HCT116 (cell line): ENCODE data around the gene COG5. TPM values are rescaled to one million over a fixed set of nuclear protein-coding genes. Genes with fewer than 3 reads are reported as not detected.

ENCODE experiments used
- ATAC-seq: fragments of 200-7000 bp; cut with Tn5 transposase; 2 replicates; pipeline ENCODE4 v1.9.1; 2020; ENCODE audit warnings: mild to moderate bottlenecking, moderate library complexity
- BruUV-seq: library from RNA; stranded (reverse); fragments of 400-500 nt; replicated peaks from 2 replicates; lab custom pipeline; 2021; lab: Mats Ljungman, UMichigan
- CTCF ChIA-PET: fragments of 300-600 bp; sonication (Branson Sonifier 250); formaldehyde crosslinking; loops from one replicate; lab custom pipeline; 2021; ENCODE audit warnings: antibody characterized with exemption; lab: Charles Lee
- POLR2A ChIA-PET: fragments of 300-600, 350-600 bp; sonication (Branson Sonifier 250); formaldehyde crosslinking; loops from one replicate; lab custom pipeline; 2021; ENCODE audit warnings: antibody characterized with exemption; lab: Charles Lee
- RAD21 ChIA-PET, 2 experiments: fragments of 300-600 bp; sonication (Branson Sonifier 250); formaldehyde crosslinking; loops; one replicate each; lab custom pipeline; 2023; ENCODE audit warnings: low total read pairs in 2 of 2; ENCODE audit not compliant: uncharacterized antibody in 2 of 2, unreplicated experiment in 2 of 2, low non-redundant PET in 1 of 2; lab: Charles Lee
- DNase-seq: peaks from one replicate; pipeline ENCODE4 v3.0.0-alpha.2; 2010; ENCODE audit warnings: low read depth, low spot score
- H2AFZ ChIP-seq: fragments of 200-600 bp; shearing (Covaris generic), sonication (generic); 2 replicates; pipeline ENCODE4 v1.6.1; 2017; ENCODE audit warnings: low read depth, mixed run types, mixed read lengths, antibody characterized with exemption, low read length; ENCODE audit not compliant: poor library complexity, severe bottlenecking
- H3K27ac ChIP-seq: 2 replicates; pipeline ENCODE4 v1.5.1; 2012; ENCODE audit warnings: low read depth, low read length
- H3K27me3 ChIP-seq: fragments of 200-600 bp; sonication (generic); 2 replicates; pipeline ENCODE4 v1.6.1; 2016; ENCODE audit warnings: mixed run types, low read length, mixed read lengths; ENCODE audit not compliant: insufficient read depth
- H3K36me3 ChIP-seq, 2 experiments: fragments of 200-500 bp in 1 of 2; fragments of 200-600 bp in 1 of 2; sonication (Bioruptor generic) in 1 of 2; sonication (generic) in 1 of 2; 2 replicates each; pipeline versions ENCODE4 v1.5.1 to v1.6.1; 2014 to 2016; ENCODE audit warnings: low read length in 2 of 2, inconsistent platforms in 1 of 2, mixed read lengths in 1 of 2, mixed run types in 1 of 2; ENCODE audit not compliant: insufficient read depth in 2 of 2, control insufficient read depth in 1 of 2
- H3K4me1 ChIP-seq, 2 experiments: fragments of 200-600 bp in 1 of 2; sonication (generic) in 1 of 2; 2 replicates each; pipeline versions ENCODE4 v1.5.1 to v1.6.1; 2012 to 2017; ENCODE audit warnings: low read length in 2 of 2, inconsistent platforms in 1 of 2, mild to moderate bottlenecking in 1 of 2, mixed read lengths in 1 of 2, mixed run types in 1 of 2, moderate library complexity in 1 of 2; ENCODE audit not compliant: insufficient read depth in 2 of 2, control insufficient read depth in 1 of 2
- H3K4me2 ChIP-seq: fragments of 200-600 bp; sonication (generic); 2 replicates; pipeline ENCODE4 v1.6.1; 2017; ENCODE audit warnings: mixed run types, low read length, mixed read lengths
- H3K4me3 ChIP-seq, 2 experiments: fragments of 200-600 bp in 1 of 2; sonication (generic) in 1 of 2; replicated peaks in 1 of 2; 2 replicates each; pipeline ENCODE4 v1.5.1; 2011 to 2016; ENCODE audit warnings: low read length in 2 of 2, control low read depth in 1 of 2, low read depth in 1 of 2, mild to moderate bottlenecking in 1 of 2, mixed read lengths in 1 of 2, mixed run types in 1 of 2
- H3K79me2 ChIP-seq: fragments of 200-600 bp; sonication (generic); 2 replicates; pipeline ENCODE4 v1.6.1; 2017; ENCODE audit warnings: mild to moderate bottlenecking, mixed run types, low read length, moderate library complexity, mixed read lengths; ENCODE audit not compliant: insufficient read depth
- H3K9ac ChIP-seq: fragments of 200-600 bp; sonication (generic); 2 replicates; pipeline ENCODE4 v1.6.1; 2016; ENCODE audit warnings: low read length, mixed read lengths
- H3K9me2 ChIP-seq: fragments of 200-600 bp; sonication (generic), shearing (Covaris generic); 2 replicates; pipeline ENCODE4 v1.6.1; 2017; ENCODE audit warnings: mixed run types, mild to moderate bottlenecking, moderate library complexity; ENCODE audit not compliant: insufficient read depth
- H3K9me3 ChIP-seq, 2 experiments: fragments of 200-500 bp in 1 of 2; fragments of 200-600 bp in 1 of 2; sonication (Bioruptor generic) in 1 of 2; sonication (generic) in 1 of 2; 2 replicates each; pipeline ENCODE4 v1.6.1; 2014 to 2017; ENCODE audit warnings: low read length in 2 of 2, mixed read lengths in 2 of 2, inconsistent platforms in 1 of 2, low read depth in 1 of 2, mild to moderate bottlenecking in 1 of 2, mixed run types in 1 of 2, moderate library complexity in 1 of 2; ENCODE audit not compliant: control insufficient read depth in 1 of 2, insufficient read depth in 1 of 2
- H4K20me1 ChIP-seq: fragments of 200-600 bp; sonication (generic), shearing (Covaris generic); 2 replicates; pipeline ENCODE4 v1.6.1; 2017; ENCODE audit warnings: mixed run types, mild to moderate bottlenecking, moderate library complexity; ENCODE audit not compliant: insufficient read depth
- CTCF ChIP-seq, 3 experiments: fragments of 200-600 bp in 1 of 3; sonication (generic) in 1 of 3; IDR thresholded peaks in 2 of 3; conservative IDR thresholded peaks in 1 of 3; 2 replicates each; pipeline ENCODE4 v1.5.1; 2012 to 2017; ENCODE audit warnings: low read depth in 2 of 3, low read length in 2 of 3, antibody characterized with exemption in 1 of 3, borderline replicate concordance in 1 of 3, control low read depth in 1 of 3, mild to moderate bottlenecking in 1 of 3, mixed read lengths in 1 of 3, mixed run types in 1 of 3, moderate library complexity in 1 of 3; ENCODE audit not compliant: insufficient read depth in 1 of 3
- EGR1 ChIP-seq: IDR thresholded peaks from 2 replicates; pipeline ENCODE4 v1.6.1; 2012; ENCODE audit warnings: low read depth
- ELF1 ChIP-seq: IDR thresholded peaks from 2 replicates; pipeline ENCODE4 v1.6.1; 2012; ENCODE audit warnings: low read depth, borderline replicate concordance
- EZH2phosphoT487 ChIP-seq: fragments of 200-600 bp; IDR thresholded peaks from 2 replicates; pipeline ENCODE4 v1.6.1; 2018; ENCODE audit warnings: antibody characterized with exemption, borderline replicate concordance
- FOSL1 ChIP-seq: IDR thresholded peaks from 2 replicates; pipeline ENCODE4 v1.6.1; 2012; ENCODE audit warnings: low read depth
- POLR2AphosphoS5 ChIP-seq: IDR thresholded peaks from 2 replicates; pipeline ENCODE4 v1.6.1; 2011; ENCODE audit warnings: mild to moderate bottlenecking, low read depth, low read length, moderate library complexity
- REST ChIP-seq: IDR thresholded peaks from 2 replicates; pipeline ENCODE4 v1.6.1; 2012; ENCODE audit warnings: low read depth
- TCF7L2 ChIP-seq: IDR thresholded peaks from 2 replicates; pipeline ENCODE4 v1.7.0; 2011; ENCODE audit warnings: borderline replicate concordance, inconsistent platforms; ENCODE audit not compliant: insufficient read depth, insufficient read length; ENCODE audit errors: extremely low read depth
- intact Hi-C: fragments of 100-400 bp; cut with micrococcal nuclease; formaldehyde crosslinking; loops from 2 replicates; pipeline ENCODE4 v1.10.0; 2022
- total RNA-seq: library from RNA; stranded (reverse); gene quantifications from one replicate; pipeline ENCODE4 v1.2.1, GENCODE V29; 2021; ENCODE audit not compliant: unreplicated experiment

COG5 gene
- total RNA-seq, 1 experiment from 2014 or later: 30.7 TPM

GRCh38 chr7:107427462-107427861, 136.3 kb downstream of the COG5 start:
- Histone ChIP-seq H3K4me2 (no peak overlapping the region), H3K27me3 (no peaks in the 10 kb centered on the region), H3K4me1 (no peaks in the 10 kb centered on the region), H3K9ac (no peak overlapping the region), H3K4me3 (no peak overlapping the region), H3K27ac (no peak overlapping the region), H3K9me2 (no peaks in the 10 kb centered on the region), H3K9me3 (no peaks in the 10 kb centered on the region), H3K79me2 (no peaks in the 10 kb centered on the region), H2AFZ (no peak overlapping the region), H4K20me1 (no peaks in the 10 kb centered on the region), H3K36me3 (no peaks in the 10 kb centered on the region)
- DNase-seq: no peak
- RAD21 ChIA-PET: no interaction called here
- CTCF ChIA-PET: no interaction called here
- intact Hi-C loops: no loop called here
- no peak for ATAC-seq
- BruUV-seq: no TSS peak
- POLR2A ChIA-PET: no interaction called here
- TF ChIP-seq EZH2phosphoT487: no peak
- no peak for TF ChIP-seq REST
- TF ChIP-seq TCF7L2: no peak
- TF ChIP-seq EGR1: no peak
- no peak for TF ChIP-seq ELF1
- no peak for TF ChIP-seq CTCF (IDR thresholded peaks at IDR 0.05 in 2 of 3, conservative IDR thresholded peaks at IDR 0.05 in 1 of 3; ENCODE audit: borderline replicate concordance in 1 of 3, insufficient read depth in 1 of 3, low read depth in 2 of 3, low read length in 2 of 3)
- no peak for TF ChIP-seq FOSL1
- TF ChIP-seq POLR2AphosphoS5: no peak
